Measurements from ENCODE around the gene ROR2. TPM values are rescaled to one million over a fixed set of nuclear protein-coding genes. Genes with fewer than 3 reads are reported as not detected.
"Not testable (repeated sequence)": the region's sequence is repeated elsewhere in the genome, so short reads cannot be mapped to it uniquely, and the experiment has no call there.

ROR2 gene
- total and polyA plus RNA-seq, 2 experiments from 2014 or later = 7.1 to 12.9 TPM

GRCh38 chr9:91803151-91803940 lies 146.7 kb downstream of the ROR2 start:
- DNase-seq = peak; percentile 90
- Histone ChIP-seq H3K9ac (peak overlapping the region; percentile 53), H3F3A (ENCODE audit: insufficient read depth) (peaks cover 20% of the 10 kb centered on the region), H3K36me3 (ENCODE audit: low read depth) (no peaks in the 10 kb centered on the region), H3K27ac (peak overlapping the region; percentile 87), H4K20me1 (ENCODE audit: insufficient read depth) (no peaks in the 10 kb centered on the region), H3K4me2 (ENCODE audit: unreplicated experiment) (peak overlapping the region; percentile 62), H3K27me3 (replicated peaks; ENCODE audit: insufficient read depth) (no peaks in the 10 kb centered on the region), H3K4me1 (ENCODE audit: insufficient read depth) (peaks cover 25% of the 10 kb centered on the region), H3K79me2 (ENCODE audit: insufficient read depth) (peaks cover 10% of the 10 kb centered on the region), H3K4me3 (0 out of 2 replicates have a peak overlapping the region, but pooled peaks have one; percentile 33), H2AFZ (no peak overlapping the region), H3K9me3 (ENCODE audit: low read depth) (no peaks in the 10 kb centered on the region), H3K9me2 (ENCODE audit: insufficient read depth) (no peaks in the 10 kb centered on the region)
- 7% methylated on average over 8 of the region's 8 CpGs for WGBS, 2 experiments (ENCODE audit: low coverage in 1 of 2, low lambda C conversion rate in 2 of 2, missing lambda C conversion rate in 2 of 2)
- in situ Hi-C loops (cut with MboI) = no loop called here
- no peak for TF ChIP-seq EZH2 (IDR thresholded peaks at IDR 0.05; ENCODE audit: insufficient read depth, poor library complexity, severe bottlenecking)
- TF ChIP-seq EZH2phosphoT487 (IDR thresholded peaks at IDR 0.05; ENCODE audit: insufficient read depth, low read depth) = no peak

GRCh38 chr9:91802391-91802790 lies 147.6 kb downstream of the ROR2 start:
- H3K27ac ChIP-seq = peak overlapping the region; percentile 87
- H4K20me1 ChIP-seq (ENCODE audit: insufficient read depth) = no peaks in the 10 kb centered on the region
- no peak overlapping the region for H3K4me3 ChIP-seq
- peak overlapping the region; percentile 62 for H3K4me2 ChIP-seq (ENCODE audit: unreplicated experiment)
- DNase-seq = peak; percentile 31
- no peak for TF ChIP-seq EZH2phosphoT487 (IDR thresholded peaks at IDR 0.05; ENCODE audit: insufficient read depth, low read depth)
- no peak for TF ChIP-seq EZH2 (IDR thresholded peaks at IDR 0.05; ENCODE audit: insufficient read depth, poor library complexity, severe bottlenecking)
- H3K4me1 ChIP-seq (ENCODE audit: insufficient read depth) = peaks cover 25% of the 10 kb centered on the region
- no peaks in the 10 kb centered on the region for H3K36me3 ChIP-seq (ENCODE audit: low read depth)
- no peaks in the 10 kb centered on the region for H3K9me2 ChIP-seq (ENCODE audit: insufficient read depth)
- WGBS, 2 experiments (ENCODE audit: low coverage in 1 of 2, low lambda C conversion rate in 2 of 2, missing lambda C conversion rate in 2 of 2) = 92% methylated on average over 5 of the region's 5 CpGs
- H3F3A ChIP-seq (ENCODE audit: insufficient read depth) = peaks cover 20% of the 10 kb centered on the region
- no peak overlapping the region for H3K9ac ChIP-seq
- H3K27me3 ChIP-seq (replicated peaks; ENCODE audit: insufficient read depth) = no peaks in the 10 kb centered on the region
- H3K79me2 ChIP-seq (ENCODE audit: insufficient read depth) = peaks cover 10% of the 10 kb centered on the region
- no peaks in the 10 kb centered on the region for H3K9me3 ChIP-seq (ENCODE audit: low read depth)
- no peak overlapping the region for H2AFZ ChIP-seq
- in situ Hi-C loops (cut with MboI) = no loop called here

GRCh38 chr9:91800473-91801030 lies 149.5 kb downstream of the ROR2 start:
- 62 to 67% methylated on average over 12 of the region's 12 CpGs for WGBS, 2 experiments (ENCODE audit: low coverage in 1 of 2, low lambda C conversion rate in 2 of 2, missing lambda C conversion rate in 2 of 2)
- Histone ChIP-seq H3K9me3 (ENCODE audit: low read depth) (no peaks in the 10 kb centered on the region), H3K4me2 (ENCODE audit: unreplicated experiment) (no peak overlapping the region), H2AFZ (no peak overlapping the region), H3K4me3 (no peak overlapping the region), H3K27me3 (replicated peaks; ENCODE audit: insufficient read depth) (no peaks in the 10 kb centered on the region), H4K20me1 (ENCODE audit: insufficient read depth) (no peaks in the 10 kb centered on the region), H3K9me2 (ENCODE audit: insufficient read depth) (no peaks in the 10 kb centered on the region), H3K4me1 (ENCODE audit: insufficient read depth) (peaks cover 25% of the 10 kb centered on the region), H3F3A (ENCODE audit: insufficient read depth) (peaks cover 29% of the 10 kb centered on the region), H3K79me2 (ENCODE audit: insufficient read depth) (peaks cover 8% of the 10 kb centered on the region), H3K9ac (no peak overlapping the region), H3K36me3 (ENCODE audit: low read depth) (no peaks in the 10 kb centered on the region), H3K27ac (no peak overlapping the region)
- in situ Hi-C loops (cut with MboI) = no loop called here
- TF ChIP-seq EZH2phosphoT487 (IDR thresholded peaks at IDR 0.05; ENCODE audit: insufficient read depth, low read depth) = no peak
- no peak for TF ChIP-seq EZH2 (IDR thresholded peaks at IDR 0.05; ENCODE audit: insufficient read depth, poor library complexity, severe bottlenecking)
- no peak for DNase-seq

- Histone ChIP-seq H3K79me2 (ENCODE audit: insufficient read depth) (no peaks in the 10 kb centered on the region; the same call in none of the 2 replicates), H2AFZ (no peak overlapping the region), H3K9ac (no peak overlapping the region), H3K36me3 (ENCODE audit: low read depth) (no peaks in the 10 kb centered on the region), H3K27me3 (replicated peaks; ENCODE audit: insufficient read depth) (no peaks in the 10 kb centered on the region), H3K27ac (no peak overlapping the region), H3K9me3 (ENCODE audit: low read depth) (no peaks in the 10 kb centered on the region), H3K9me2 (ENCODE audit: insufficient read depth) (no peaks in the 10 kb centered on the region), H3K4me2 (ENCODE audit: unreplicated experiment) (no peak overlapping the region), H4K20me1 (ENCODE audit: insufficient read depth) (no peaks in the 10 kb centered on the region), H3K4me1 (ENCODE audit: insufficient read depth) (peaks cover 22% of the 10 kb centered on the region), H3F3A (ENCODE audit: insufficient read depth) (peaks cover 31% of the 10 kb centered on the region), H3K4me3 (no peak overlapping the region)
- DNase-seq = no peak
- TF ChIP-seq EZH2 (IDR thresholded peaks at IDR 0.05; ENCODE audit: insufficient read depth, poor library complexity, severe bottlenecking) (no peak), EZH2phosphoT487 (IDR thresholded peaks at IDR 0.05; ENCODE audit: insufficient read depth, low read depth) (no peak)
- WGBS, 2 experiments (ENCODE audit: low coverage in 1 of 2, low lambda C conversion rate in 2 of 2, missing lambda C conversion rate in 2 of 2) = 94% methylated on average over 10 of the region's 10 CpGs
- in situ Hi-C loops (cut with MboI) = no loop called here
These were observed 150.8 kb downstream of the ROR2 start for GRCh38 chr9:91799113-91799744.

DNA sequence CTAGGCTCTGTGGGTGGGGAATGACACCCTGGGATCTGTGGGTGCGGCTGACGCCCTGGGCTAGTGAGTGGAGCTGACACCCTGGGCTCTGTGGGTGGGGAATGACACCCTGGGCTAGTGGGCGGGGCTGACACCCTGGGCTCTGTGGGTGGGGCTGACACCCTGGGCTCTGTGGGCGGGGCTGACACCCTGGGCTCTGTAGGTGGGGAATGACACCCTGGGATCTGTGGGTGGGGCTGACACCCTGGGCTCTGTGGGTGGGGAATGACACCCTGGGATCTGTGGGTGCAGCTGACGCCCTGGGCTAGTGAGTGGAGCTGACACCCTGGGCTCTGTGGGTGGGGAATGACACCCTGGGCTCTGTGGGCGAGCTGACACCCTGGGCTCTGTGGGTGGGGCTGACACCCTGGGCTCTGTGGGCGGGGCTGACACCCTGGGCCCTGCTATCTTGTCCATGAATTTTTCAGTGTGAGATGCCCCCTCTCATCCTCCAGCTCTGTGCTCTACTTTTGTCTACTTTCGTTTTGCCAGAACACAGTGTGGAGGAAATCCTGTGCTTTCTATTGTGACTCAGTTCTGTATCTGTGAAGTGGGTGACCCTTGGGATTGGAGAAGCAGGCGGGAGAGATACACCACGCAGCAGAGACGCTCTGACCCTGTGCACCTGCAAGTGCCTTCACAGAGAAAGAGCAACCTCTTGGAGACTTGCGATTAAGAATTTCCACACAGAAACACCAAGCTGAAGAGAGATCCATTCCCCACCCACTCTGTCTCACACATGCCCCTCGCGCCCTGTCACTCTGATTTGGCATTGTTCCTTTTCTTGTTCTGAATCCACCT lies 151.5 kb downstream of the ROR2 start:
- H4K20me1 ChIP-seq (ENCODE audit: insufficient read depth); H3K36me3 ChIP-seq (ENCODE audit: low read depth); H3K9me3 ChIP-seq (ENCODE audit: low read depth); H3K27me3 ChIP-seq (replicated peaks; ENCODE audit: insufficient read depth); in situ Hi-C loops (cut with MboI); H3K79me2 ChIP-seq (ENCODE audit: insufficient read depth); H3K9ac ChIP-seq; H3K27ac ChIP-seq; DNase-seq; H3K9me2 ChIP-seq (ENCODE audit: insufficient read depth); H3K4me3 ChIP-seq; H3K4me2 ChIP-seq (ENCODE audit: unreplicated experiment); H2AFZ ChIP-seq: not testable (repeated sequence)
- WGBS, 2 experiments (ENCODE audit: low coverage in 1 of 2, low lambda C conversion rate in 2 of 2, missing lambda C conversion rate in 2 of 2) = 92 to 100% methylated on average over 7 to 14 of the region's 14 CpGs
- Histone ChIP-seq H3F3A (ENCODE audit: insufficient read depth) (peaks cover 24% of the 10 kb centered on the region), H3K4me1 (ENCODE audit: insufficient read depth) (peaks cover 14% of the 10 kb centered on the region)

DNA sequence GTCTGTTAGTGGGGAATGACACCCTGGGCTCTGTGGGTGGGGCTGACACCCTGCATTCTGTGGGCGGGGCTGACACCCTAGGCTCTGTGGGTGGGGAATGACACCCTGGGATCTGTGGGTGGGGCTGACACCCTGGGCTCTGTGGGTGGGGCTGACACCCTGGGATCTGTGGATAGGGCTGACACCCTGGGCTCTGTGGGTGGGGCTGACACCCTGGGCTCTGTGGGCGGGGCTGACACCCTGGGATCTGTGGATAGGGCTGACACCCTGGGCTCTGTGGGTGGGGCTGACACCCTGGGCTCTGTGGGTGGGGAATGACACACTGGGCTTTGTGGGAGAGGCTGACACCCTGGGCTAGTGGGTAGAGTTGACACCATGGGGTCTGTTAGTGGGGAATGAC lies 152.5 kb downstream of the ROR2 start:
- H3K4me3 ChIP-seq; H3K9me3 ChIP-seq (ENCODE audit: low read depth); H3K4me1 ChIP-seq (ENCODE audit: insufficient read depth); H3K4me2 ChIP-seq (ENCODE audit: unreplicated experiment); H3K9me2 ChIP-seq (ENCODE audit: insufficient read depth); DNase-seq; H3K79me2 ChIP-seq (ENCODE audit: insufficient read depth); in situ Hi-C loops (cut with MboI); H3K9ac ChIP-seq; H3K36me3 ChIP-seq (ENCODE audit: low read depth); H4K20me1 ChIP-seq (ENCODE audit: insufficient read depth); H3K27ac ChIP-seq; H3K27me3 ChIP-seq (replicated peaks; ENCODE audit: insufficient read depth); H2AFZ ChIP-seq: not testable (repeated sequence)
- 88% methylated on average over 1 of the region's 2 CpGs; no CpG with 5 or more reads in 1 of the 2 experiments for WGBS, 2 experiments (ENCODE audit: low coverage in 1 of 2, low lambda C conversion rate in 2 of 2, missing lambda C conversion rate in 2 of 2)
- peaks cover 19% of the 10 kb centered on the region for H3F3A ChIP-seq (ENCODE audit: insufficient read depth)

All from GM23248 (cell line).